Thoracic aorta (tissue), 2 donors: ENCODE data around the gene ZNF749. TPM values are rescaled to one million over a fixed set of nuclear protein-coding genes. Genes with fewer than 3 reads are reported as not detected.

ENCODE experiments used
- ATAC-seq: fragments of 150-250 bp; one replicate; pipeline ENCODE4 v1.8.0; 2017; ENCODE audit warnings: low read depth; ENCODE audit not compliant: insufficient number of reproducible peaks, low FRiP score
- DNase-seq: peaks from one replicate; pipeline ENCODE4 v3.0.0-alpha.2; 2020; ENCODE audit warnings: low spot score
- H3K27ac ChIP-seq, 2 donors: fragments of 200-600 bp; sonication (generic); 1 replicate in 1 of 2; 2 replicates in 1 of 2; pipeline ENCODE4 v1.5.1; 2016; ENCODE audit warnings: mild to moderate bottlenecking in 2 of 2, moderate library complexity in 2 of 2
- H3K27me3 ChIP-seq: fragments of 200-600 bp; sonication (generic); replicated peaks from 2 replicates; pipeline ENCODE4 v1.6.0; 2016; ENCODE audit warnings: mild to moderate bottlenecking; ENCODE audit not compliant: insufficient read depth
- H3K36me3 ChIP-seq: fragments of 200-600 bp; sonication (generic); one replicate; pipeline ENCODE4 v1.5.1; 2016
- H3K4me1 ChIP-seq, 2 donors: fragments of 200-600 bp; sonication (generic); 1 replicate in 1 of 2; 2 replicates in 1 of 2; pipeline versions ENCODE4 v1.5.1 to v1.6.0; 2016; ENCODE audit warnings: low read depth in 2 of 2, mild to moderate bottlenecking in 1 of 2; ENCODE audit not compliant: control insufficient read depth in 1 of 2
- H3K4me3 ChIP-seq: fragments of 200-600 bp; sonication (generic); 2 replicates; pipeline ENCODE4 v1.5.1; 2016; ENCODE audit warnings: mild to moderate bottlenecking
- H3K9me3 ChIP-seq: fragments of 200-600 bp; sonication (generic); 2 replicates; pipeline ENCODE4 v1.5.1; 2016
- CTCF ChIP-seq: fragments of 200-600 bp; sonication (generic); IDR thresholded peaks from one replicate; pipeline ENCODE4 v1.5.1; 2019; ENCODE audit warnings: antibody characterized with exemption
- total RNA-seq, 2 donors: library from RNA; depleted of rRNA; stranded (reverse); fragments of >200 nt; gene quantifications; one replicate each; pipeline versions ENCODE4 v1.1.0 to v1.2.3, GENCODE V29; 2016

ZNF749 gene
- total RNA-seq, 2 donors from 2014 or later = 3.0 to 19.2 TPM

- no peak for DNase-seq
- Histone ChIP-seq H3K27me3 (no peaks in the 10 kb centered on the region), H3K27ac (no peak overlapping the region), H3K4me1 (no peaks in the 10 kb centered on the region), H3K9me3 (peaks cover 78% of the 10 kb centered on the region), H3K36me3 (peaks cover 60% of the 10 kb centered on the region), H3K4me3 (no peak overlapping the region)
- TF ChIP-seq CTCF = no peak
- no peak for ATAC-seq
Measured at GRCh38 chr19:57398868-57399267, 36.3 kb upstream of the ZNF749 start.

GRCh38 chr19:57403737-57404563 lies 31.2 kb upstream of the ZNF749 start:
- H3K9me3 ChIP-seq = peaks cover 52% of the 10 kb centered on the region
- no peaks in the 10 kb centered on the region for H3K27me3 ChIP-seq
- no peaks in the 10 kb centered on the region for H3K4me1 ChIP-seq
- no peak for ATAC-seq
- no peak overlapping the region for H3K4me3 ChIP-seq
- no peak overlapping the region for H3K27ac ChIP-seq
- H3K36me3 ChIP-seq = peaks cover 18% of the 10 kb centered on the region
- no peak for TF ChIP-seq CTCF
- DNase-seq = no peak

GRCh38 chr19:57406516-57407123 lies 28.5 kb upstream of the ZNF749 start:
- TF ChIP-seq CTCF = no peak

GRCh38 chr19:57410877-57411671 lies 24.1 kb upstream of the ZNF749 start, which contains the start of gene ZNF17:
ZNF17 (plus strand) TSS chr19:57411161; CDS start chr19:57413616, 2,455 bp downstream.
- H3K36me3 ChIP-seq = peaks cover 28% of the 10 kb centered on the region
- H3K27me3 ChIP-seq = no peaks in the 10 kb centered on the region
- peak; percentile 83 for DNase-seq
- peak within 1 kb of the TSS; percentile 32 to 42 for H3K27ac ChIP-seq
- peaks cover 4% of the 10 kb centered on the region for H3K9me3 ChIP-seq
- peaks cover 8 to 16% of the 10 kb centered on the region in 2 donors for H3K4me1 ChIP-seq
- ATAC-seq = peak; percentile 93
- peak within 1 kb of the TSS; percentile 85 for H3K4me3 ChIP-seq
- no peak for TF ChIP-seq CTCF

More at GRCh38 chr19:57406516-57407123, 28.5 kb upstream of the ZNF749 start:
- Histone ChIP-seq H3K27me3 (no peaks in the 10 kb centered on the region), H3K4me3 (no peak overlapping the region), H3K9me3 (peaks cover 29% of the 10 kb centered on the region), H3K36me3 (no peaks in the 10 kb centered on the region), H3K4me1 (peaks cover 0 to 6% of the 10 kb centered on the region in 2 donors), H3K27ac (no peak overlapping the region)
- DNase-seq (no peak), ATAC-seq (no peak)

- Histone ChIP-seq H3K9me3 (peaks cover 67% of the 10 kb centered on the region), H3K27me3 (no peaks in the 10 kb centered on the region), H3K27ac (no peak overlapping the region), H3K4me3 (no peak overlapping the region), H3K4me1 (no peaks in the 10 kb centered on the region), H3K36me3 (peaks cover 74% of the 10 kb centered on the region)
- TF ChIP-seq CTCF = no peak
- DNase-seq (no peak), ATAC-seq (no peak)
Measured at GRCh38 chr19:57419439-57419838, 15.7 kb upstream of the ZNF749 start.
